K562 (cell line): ENCODE measurements around the gene CNTN5. TPM values are rescaled to one million over a fixed set of nuclear protein-coding genes. Genes with fewer than 3 reads are reported as not detected.

Source experiments
- BCOR ChIP-seq: fragments of 450-650 bp; IDR thresholded peaks from 2 replicates; pipeline ENCODE4 v1.6.1; 2016
- GABPB2 ChIP-seq: fragments of 250-450 bp; sonication (Bioruptor Pico); conservative IDR thresholded peaks from 2 replicates; pipeline ENCODE4 v1.5.1; 2021; ENCODE audit warnings: mild to moderate bottlenecking
- MEIS2 ChIP-seq: fragments of 450-650 bp; IDR thresholded peaks from 2 replicates; pipeline ENCODE4 v1.6.1; 2014; ENCODE audit warnings: mild to moderate bottlenecking; ENCODE audit not compliant: partially characterized antibody
- PKNOX1 ChIP-seq: fragments of 450-650 bp; IDR thresholded peaks from 2 replicates; pipeline ENCODE4 v1.6.1; 2016
- REST ChIP-seq, 2 experiments: fragments of 450-650 bp; formaldehyde crosslinking in 1 of 2; IDR thresholded peaks; 2 replicates each; pipeline versions ENCODE4 v1.4.0 to v1.6.1; 2014 to 2020; ENCODE audit warnings: mild to moderate bottlenecking in 2 of 2, borderline replicate concordance in 1 of 2, low read depth in 1 of 2
- SMC3 ChIP-seq: conservative IDR thresholded peaks from 2 replicates; pipeline ENCODE4 v1.6.1; 2011; ENCODE audit warnings: low read depth, low read length, improper control_type of control experiment; ENCODE audit not compliant: insufficient read depth
- SRF ChIP-seq, 2 experiments: fragments of 250-450, 450-650 bp in 1 of 2; sonication (Bioruptor Pico) in 1 of 2; sonication (generic) in 1 of 2; formaldehyde crosslinking; IDR thresholded peaks; 2 replicates each; pipeline versions ENCODE4 v1.5.0 to v1.5.1; 2020 to 2022; ENCODE audit warnings: mild to moderate bottlenecking in 1 of 2, missing genetic modification reagents in 1 of 2
- TAF9B ChIP-seq: fragments of 450-650 bp; IDR thresholded peaks from 2 replicates; pipeline ENCODE4 v1.6.1; 2018; ENCODE audit warnings: mild to moderate bottlenecking; ENCODE audit not compliant: partially characterized antibody
- TEAD1 ChIP-seq, 2 experiments: fragments of 450-650 bp in 1 of 2; sonication (generic) in 1 of 2; formaldehyde crosslinking; IDR thresholded peaks; 2 replicates each; pipeline versions ENCODE4 v1.4.0 to v1.8.0; 2020 to 2022; ENCODE audit warnings: mild to moderate bottlenecking in 2 of 2, missing genetic modification reagents in 1 of 2
- ZNF184 ChIP-seq: sonication (generic); formaldehyde crosslinking; IDR thresholded peaks from 2 replicates; pipeline ENCODE4 v1.5.0; 2020; ENCODE audit warnings: missing genetic modification reagents
- ZNF398 ChIP-seq: fragments of 250-450 bp; sonication (Bioruptor Pico); IDR thresholded peaks from 2 replicates; pipeline ENCODE4 v1.8.0; 2021; ENCODE audit warnings: moderate library complexity, mild to moderate bottlenecking, inconsistent platforms
- polyA plus RNA-seq, 8 experiments: library from polyadenylated mRNA; depleted of rRNA in 4 of 8; stranded (reverse) in 5 of 8; unstranded in 3 of 8; fragments of >200 nt; fragmentation: Nextera tagmentation in 2 of 8; fragmentation: Illumina TruSeq in 1 of 8; extraction: Ambion mirVana in 2 of 8; extraction: Trizol in 1 of 8; gene quantifications; 2 replicates each; pipeline versions ENCODE4 v1.2.1 to v1.2.3, GENCODE V29; 2011 to 2014; ENCODE audit warnings: inconsistent platforms in 1 of 8, missing spikeins in 1 of 8
- total RNA-seq, 7 experiments: library from RNA; depleted of rRNA in 6 of 7; stranded (reverse); fragments of >200 nt in 6 of 7; fragmentation: Illumina TruSeq in 2 of 7; extraction: Trizol in 2 of 7; gene quantifications; 2 replicates each; pipeline versions ENCODE4 v1.2.1 to v1.2.3, GENCODE V29; 2011 to 2021; ENCODE audit warnings: low replicate concordance in 1 of 7
- TF ChIP-seq, protein P1 (sequence below): sonication (generic); formaldehyde crosslinking; IDR thresholded peaks from 2 replicates; pipeline ENCODE4 v1.8.1; 2023; ENCODE audit warnings: mild to moderate bottlenecking, missing genetic modification reagents, moderate library complexity

CNTN5 gene
- total and polyA plus RNA-seq, 9 of the 15 experiments (the other 6 are each of a cell fraction or from before 2014, with no cell fraction given), result 0.03 TPM; not detected in 8

GRCh38 chr11:99015634-99016454, 4.9 kb upstream of the CNTN5 start (continued):
- TF ChIP-seq REST (IDR thresholded peaks at IDR 0.05; ENCODE audit: borderline replicate concordance) (peak; percentile 83), REST (CRISPR knock-in tag; IDR thresholded peaks at IDR 0.05; ENCODE audit: low read depth) (no peak), PKNOX1 (no peak), TAF9B (no peak), SMC3 (peak; percentile 61), TEAD1 (CRISPR knock-in tag; IDR thresholded peaks at IDR 0.05) (no peak), ZNF184 (CRISPR knock-in tag) (no peak), BCOR (no peak), ZNF398 (CRISPR knock-in tag) (no peak), GABPB2 (no peak), SRF (CRISPR knock-in tag; IDR thresholded peaks at IDR 0.05) (no peak), MEIS2 (no peak)
- TF ChIP-seq, protein P1, sequence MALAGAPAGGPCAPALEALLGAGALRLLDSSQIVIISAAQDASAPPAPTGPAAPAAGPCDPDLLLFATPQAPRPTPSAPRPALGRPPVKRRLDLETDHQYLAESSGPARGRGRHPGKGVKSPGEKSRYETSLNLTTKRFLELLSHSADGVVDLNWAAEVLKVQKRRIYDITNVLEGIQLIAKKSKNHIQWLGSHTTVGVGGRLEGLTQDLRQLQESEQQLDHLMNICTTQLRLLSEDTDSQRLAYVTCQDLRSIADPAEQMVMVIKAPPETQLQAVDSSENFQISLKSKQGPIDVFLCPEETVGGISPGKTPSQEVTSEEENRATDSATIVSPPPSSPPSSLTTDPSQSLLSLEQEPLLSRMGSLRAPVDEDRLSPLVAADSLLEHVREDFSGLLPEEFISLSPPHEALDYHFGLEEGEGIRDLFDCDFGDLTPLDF (CRISPR knock-in tag), result no peak
